Lower leg skin (tissue), 3 donors: Measurements from ENCODE around the gene TCTN3.

Experiments
- CTCF ChIP-seq, 3 donors: fragments of 450-650 bp; IDR thresholded peaks; one replicate each; pipeline ENCODE4 v1.5.1; 2016; ENCODE audit warnings: antibody characterized with exemption in 3 of 3, mild to moderate bottlenecking in 3 of 3, moderate library complexity in 2 of 3
- POLR2A ChIP-seq, 2 donors: fragments of 450-650 bp; IDR thresholded peaks; one replicate each; pipeline ENCODE4 v1.6.1; 2016 to 2017; ENCODE audit warnings: antibody characterized with exemption in 2 of 2, mild to moderate bottlenecking in 1 of 2, moderate library complexity in 1 of 2

GRCh38 chr10:95693071-95693667 is 558 bp downstream of the TCTN3 start:
- TF ChIP-seq CTCF (IDR thresholded peaks at IDR 0.05) (no peak), POLR2A (IDR thresholded peaks at IDR 0.05) (no peak)
